HG03457 (cell line): ENCODE measurements around the gene WNT11.

Source experiments
- ATAC-seq: cut with Tn5 transposase; IDR thresholded peaks from one replicate; pipeline ENCODE4 v1.9.1; 2021; ENCODE audit warnings: moderate number of reproducible peaks; ENCODE audit not compliant: unreplicated experiment

WNT11 gene

DNA sequence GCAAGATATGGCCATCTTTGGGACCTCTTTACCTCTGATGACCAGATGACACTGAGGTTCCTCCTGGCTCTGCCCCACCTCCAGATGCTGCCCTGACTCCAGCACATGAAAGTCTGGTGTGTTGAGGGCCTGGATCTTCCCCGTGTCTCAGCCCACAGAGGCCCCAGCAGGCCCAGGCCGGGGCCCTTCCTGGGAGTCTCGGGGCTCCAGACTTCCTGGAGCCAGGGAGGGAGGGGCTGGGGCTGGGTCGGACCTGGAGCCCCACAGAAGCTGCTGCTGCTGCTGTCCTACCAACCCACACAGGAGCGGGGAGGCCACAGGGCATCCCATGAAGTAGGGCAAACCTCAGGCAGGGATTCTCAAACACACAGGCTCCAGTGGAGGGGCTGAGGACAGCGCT lies 32.2 kb upstream of the WNT11 start:
- no peak for ATAC-seq

DNA sequence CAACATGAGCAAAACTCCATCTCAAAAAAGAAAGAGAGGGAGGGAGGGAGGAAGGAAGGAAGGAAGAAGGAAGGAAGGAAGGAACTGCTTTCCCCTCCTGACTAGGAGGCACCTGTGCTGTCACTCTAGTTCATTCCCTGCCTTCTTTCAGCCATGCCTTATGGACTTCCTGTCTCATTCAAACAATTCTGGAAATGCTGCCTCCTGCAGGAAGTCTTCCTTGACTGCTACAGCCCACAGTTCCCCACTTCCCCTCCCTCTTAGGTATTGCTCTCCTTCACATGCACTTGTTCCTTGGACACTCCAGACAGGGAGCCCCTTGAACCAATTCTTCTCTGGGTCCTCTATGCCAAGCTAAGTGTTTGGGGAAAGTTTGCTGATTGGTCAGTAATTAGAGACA lies 31.6 kb upstream of the WNT11 start:
- no peak for ATAC-seq

DNA sequence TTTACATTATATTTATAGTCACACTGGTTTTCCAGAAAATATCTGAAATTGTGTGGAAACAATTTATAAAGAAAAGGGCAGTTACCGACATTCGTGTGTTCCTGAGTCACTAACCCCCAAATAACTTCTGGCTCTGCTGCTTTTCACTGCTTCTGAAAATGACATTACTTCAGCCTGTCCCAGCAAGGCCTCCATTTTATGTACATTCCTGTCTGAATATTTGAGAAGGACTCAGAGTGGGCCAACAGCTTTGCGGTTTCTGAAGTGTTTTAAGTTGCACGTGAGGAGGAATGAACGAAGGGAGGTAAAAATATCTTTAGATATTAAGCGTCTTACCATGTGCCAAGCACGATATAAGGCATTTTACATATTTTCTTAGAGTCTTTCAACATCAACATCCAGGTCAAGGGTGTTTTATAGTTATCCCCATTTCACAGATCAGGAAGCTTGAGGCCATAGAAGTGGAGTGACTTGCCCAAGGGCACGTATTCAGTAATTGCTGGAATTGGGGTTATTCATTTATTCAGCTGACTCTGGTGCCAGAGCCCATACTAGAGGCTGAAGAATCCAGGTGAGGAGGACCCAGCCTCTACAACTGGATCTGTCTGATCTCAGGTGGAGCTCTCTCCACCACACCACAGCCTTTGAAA lies 30.8 kb upstream of the WNT11 start:
- no peak for ATAC-seq

DNA sequence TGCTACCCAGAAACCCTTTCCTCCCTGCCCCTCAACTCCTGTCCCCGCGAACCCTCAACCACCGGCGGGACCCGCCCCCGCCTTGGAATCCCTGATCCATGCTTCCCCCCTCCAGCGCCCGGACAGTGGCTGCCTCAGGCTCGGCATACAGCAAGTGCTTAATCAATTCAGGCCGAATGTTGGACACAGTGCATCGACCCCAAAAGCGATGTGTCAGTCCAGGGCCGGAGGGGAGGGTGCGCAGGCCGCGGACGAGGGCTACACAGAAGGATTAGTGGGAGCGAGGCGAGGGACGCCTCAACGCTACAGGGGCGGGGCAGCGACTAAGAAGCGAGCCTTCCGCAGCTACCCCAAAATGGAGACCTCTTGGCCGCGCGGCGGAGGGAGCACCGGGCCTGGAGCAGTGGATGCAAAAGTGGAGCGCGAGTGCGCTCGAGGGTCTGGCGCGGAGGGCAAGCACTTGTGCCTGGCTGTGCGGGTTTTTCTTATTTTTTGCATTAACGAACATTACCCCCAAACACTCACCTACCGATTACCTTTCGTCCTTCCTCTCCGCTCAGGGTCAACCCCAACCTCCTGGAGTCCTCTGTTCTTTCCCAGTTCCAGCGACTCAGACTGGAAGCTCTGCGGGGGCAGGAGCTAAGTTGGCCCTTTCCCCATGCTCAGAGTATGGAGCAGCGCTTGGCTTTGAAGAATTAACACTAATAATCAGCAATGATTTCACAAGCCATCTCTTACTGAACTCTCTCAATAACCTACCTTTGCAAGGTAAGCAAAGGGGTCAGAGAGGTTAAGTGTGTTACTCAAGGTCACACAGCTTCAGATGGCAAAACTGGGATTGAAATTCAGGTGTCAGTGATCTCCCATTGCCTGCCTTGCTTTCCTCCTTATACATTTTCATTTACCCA lies 30.0 kb upstream of the WNT11 start:
- peak; percentile 16 for ATAC-seq

DNA sequence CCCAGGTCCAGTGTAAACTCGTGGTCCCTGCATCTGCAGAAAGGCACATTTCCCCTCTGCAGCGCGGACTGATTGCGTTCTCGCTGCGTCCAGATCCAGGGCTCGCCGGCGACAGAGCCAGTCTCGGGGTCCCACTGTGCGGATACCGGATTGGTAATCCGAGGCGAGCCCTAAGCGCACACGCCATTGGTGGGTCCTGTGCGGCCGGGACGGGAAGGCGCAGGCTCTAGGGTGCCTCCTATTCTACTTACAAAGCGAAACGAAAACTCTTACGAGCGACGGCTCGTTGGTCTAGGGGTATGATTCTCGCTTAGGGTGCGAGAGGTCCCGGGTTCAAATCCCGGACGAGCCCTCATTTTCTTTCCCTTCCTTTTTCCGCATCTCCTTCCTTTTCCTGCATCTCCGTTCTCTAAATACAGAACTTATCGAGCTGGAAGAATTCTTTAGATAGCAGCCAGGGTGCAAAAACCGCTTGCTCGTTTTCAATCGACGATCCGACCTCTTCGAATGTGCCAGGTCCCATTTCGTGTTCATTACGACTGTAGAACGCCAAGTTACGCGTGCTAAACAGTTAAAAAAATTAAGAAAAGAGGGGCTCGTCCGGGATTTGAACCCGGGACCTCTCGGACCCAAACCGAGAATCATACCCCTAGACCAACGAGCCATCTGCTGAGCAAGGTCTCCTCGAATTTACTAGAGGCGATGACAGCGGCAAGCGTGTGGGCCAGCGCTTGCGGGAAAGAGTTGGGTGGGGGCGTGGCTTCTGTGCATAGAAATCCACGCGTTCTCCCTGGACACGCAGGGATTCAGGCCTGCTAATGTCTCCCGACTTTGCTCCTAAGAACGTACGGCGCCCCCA lies 29.2 kb upstream of the WNT11 start:
- ATAC-seq = peak; percentile 75

DNA sequence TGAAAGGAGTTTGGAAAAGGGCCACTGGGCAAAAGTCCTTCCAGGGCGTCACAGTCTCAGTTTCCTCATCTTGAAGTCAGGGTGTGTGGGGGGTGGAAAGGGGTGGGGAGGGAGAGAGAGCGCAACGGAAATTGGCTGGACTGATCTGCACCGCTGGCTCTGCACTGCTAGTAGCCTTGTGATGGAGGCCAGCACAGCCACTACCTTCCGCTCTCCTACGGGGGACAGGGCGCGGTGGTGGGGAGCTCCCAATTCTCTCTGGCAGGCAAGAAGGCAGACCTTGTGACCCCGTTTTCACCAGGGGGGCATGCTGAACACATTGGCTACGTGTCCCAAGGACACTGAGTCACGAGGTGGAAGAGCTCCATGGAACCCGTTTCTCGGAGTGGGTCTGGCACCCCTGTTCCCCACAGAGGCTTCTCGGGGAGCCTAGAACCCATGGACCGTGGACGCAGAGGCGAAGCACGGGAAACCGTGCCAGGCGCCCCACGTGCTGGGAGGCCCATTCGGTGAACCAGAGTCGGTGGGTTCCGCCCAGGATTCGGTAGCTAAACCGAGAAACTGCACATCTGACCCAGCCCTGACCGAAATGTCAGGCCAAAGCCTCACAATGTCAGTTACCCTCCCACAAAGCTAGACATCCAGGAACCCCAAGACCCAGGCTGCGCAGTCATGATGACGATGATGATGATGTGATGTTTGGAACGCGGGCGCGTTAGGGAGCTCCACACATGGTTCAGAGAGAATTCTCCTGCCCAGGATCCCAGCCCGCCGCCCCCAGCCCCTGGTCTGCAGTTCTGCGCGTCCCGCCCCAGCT lies 28.3 kb upstream of the WNT11 start:
- no peak for ATAC-seq

DNA sequence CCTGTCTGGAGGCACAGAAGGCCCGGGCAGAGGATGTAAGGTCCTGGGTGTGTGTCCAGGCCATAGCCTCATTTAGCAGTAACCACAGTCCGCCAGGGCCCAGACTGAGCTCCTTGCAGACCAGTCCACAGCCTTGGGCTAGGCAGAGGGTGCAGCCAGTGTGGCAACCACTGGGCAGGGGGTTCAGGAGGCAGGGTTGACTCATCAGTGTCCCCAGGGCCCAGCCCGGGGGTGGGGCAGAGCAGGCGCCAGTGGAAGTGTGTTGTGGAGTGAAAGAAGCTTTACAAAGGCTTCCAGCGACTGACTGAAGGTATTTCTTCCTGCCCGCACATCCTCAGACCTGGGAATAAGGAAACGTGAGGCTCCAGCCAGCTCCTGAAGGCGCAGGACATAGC lies 27.7 kb upstream of the WNT11 start:
- ATAC-seq = no peak

DNA sequence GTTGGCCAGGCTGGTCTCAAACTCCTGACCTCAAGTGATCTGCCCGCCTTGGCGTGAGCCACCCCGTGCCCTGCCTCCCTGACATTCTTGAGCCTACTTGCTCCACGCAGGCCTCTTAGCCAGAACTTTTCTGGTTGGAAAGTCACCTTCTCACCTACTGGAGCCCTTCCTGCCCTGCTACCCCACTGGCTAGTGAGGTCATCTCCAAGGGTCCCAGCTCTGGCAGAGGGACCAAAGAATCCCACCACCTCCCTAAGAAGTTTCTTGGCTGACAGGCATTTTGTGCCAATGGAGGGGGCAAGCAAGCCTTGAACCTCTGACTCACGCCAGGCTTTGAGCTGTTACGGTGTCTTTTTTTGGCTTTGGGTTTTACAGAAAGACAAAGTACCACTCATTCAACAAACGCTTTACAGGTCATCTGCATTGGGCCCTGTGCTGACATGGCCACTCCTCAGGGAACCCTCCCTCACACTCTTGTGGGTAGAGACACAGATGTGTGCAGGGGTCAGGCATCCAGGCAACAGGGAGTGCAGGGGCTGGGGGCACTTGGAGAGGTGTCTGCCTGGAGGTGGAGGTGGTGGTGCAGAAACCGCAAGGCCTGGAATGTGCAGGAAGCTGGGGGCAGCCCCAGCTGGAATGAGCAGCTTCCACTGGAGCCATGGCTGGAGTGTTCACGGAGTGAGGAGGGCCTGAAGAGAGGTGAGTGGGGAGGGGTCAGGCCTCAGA lies 27.1 kb upstream of the WNT11 start:
- ATAC-seq = no peak

DNA sequence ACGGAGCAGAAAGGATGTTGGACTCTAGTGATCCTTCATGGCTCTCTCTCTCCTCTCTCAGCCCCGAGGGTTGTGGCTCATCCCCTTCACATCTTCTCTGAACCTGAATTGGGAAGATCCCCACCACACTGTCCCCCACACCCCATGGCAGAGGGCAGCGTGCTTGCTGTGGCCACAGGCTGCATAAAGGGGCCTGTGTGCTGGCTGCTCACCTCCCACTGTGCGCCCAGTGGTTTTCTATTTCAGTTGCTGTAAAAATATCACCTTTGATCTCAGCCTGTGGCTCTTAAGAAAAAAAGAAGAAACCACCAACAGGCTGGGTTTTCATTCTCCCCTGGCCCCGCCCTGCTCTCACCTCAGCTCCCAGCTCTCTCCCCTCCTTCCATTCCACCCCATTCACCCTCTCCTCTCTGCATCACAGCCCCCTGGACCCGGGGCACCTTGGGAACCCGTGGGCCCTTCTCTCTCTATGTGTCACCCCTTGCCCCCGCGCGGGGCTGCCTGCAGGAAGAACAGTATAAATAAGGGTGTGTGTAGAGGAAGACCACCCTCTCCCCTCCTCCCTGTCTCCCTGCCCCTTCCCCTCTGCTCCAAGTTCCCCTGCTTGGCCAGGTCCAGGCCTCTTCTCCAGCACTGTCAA lies 25.8 kb upstream of the WNT11 start:
- no peak for ATAC-seq

DNA sequence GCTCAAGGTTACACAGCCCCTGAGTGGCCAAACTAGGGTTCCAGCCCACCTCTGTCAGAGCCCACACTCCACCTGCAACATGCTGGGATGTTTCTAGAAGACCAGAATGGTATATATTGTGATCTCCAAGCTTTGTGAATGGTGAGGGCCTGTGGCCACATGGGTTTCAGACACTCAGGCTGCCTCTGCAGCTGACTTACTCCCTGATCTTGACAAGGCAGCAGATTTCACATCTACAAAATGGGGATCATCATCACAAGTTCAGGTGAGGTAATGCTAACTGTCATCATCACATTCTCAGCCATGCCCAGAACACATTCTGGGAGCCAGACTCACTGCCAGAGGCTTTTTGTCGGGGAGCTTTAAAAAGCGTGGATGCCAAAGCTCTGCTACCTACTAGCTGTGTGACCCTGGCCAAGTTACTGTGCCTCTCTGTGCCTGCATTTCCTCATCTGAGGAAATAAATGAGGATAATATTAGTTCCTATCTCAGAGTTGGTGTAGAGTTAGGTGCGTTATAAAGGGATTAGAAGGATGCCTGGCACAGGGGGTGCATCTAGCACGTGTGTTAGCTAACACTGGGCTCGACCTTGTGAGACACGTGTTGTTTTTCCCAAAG lies 24.9 kb upstream of the WNT11 start:
- ATAC-seq = no peak

DNA sequence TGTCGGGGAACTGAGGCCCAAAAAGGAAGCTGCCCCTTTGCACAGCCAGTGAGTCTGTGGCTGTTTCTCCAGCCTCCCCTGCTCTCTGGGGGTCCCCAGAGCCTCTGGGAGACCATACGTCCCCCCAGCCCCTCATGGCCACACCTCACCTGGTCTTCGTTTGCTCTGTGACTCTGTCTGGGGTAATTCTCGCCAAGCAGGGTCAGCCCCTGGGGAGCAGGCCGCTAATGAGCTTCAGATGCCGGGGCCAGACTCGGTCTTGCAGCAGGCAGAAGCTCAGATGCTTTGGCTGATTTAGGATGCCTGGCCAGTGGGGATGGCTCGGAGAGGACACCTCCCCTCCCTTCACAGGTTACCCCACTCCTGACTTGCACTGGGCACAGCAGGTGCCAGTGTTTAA lies 24.1 kb upstream of the WNT11 start:
- ATAC-seq = no peak

DNA sequence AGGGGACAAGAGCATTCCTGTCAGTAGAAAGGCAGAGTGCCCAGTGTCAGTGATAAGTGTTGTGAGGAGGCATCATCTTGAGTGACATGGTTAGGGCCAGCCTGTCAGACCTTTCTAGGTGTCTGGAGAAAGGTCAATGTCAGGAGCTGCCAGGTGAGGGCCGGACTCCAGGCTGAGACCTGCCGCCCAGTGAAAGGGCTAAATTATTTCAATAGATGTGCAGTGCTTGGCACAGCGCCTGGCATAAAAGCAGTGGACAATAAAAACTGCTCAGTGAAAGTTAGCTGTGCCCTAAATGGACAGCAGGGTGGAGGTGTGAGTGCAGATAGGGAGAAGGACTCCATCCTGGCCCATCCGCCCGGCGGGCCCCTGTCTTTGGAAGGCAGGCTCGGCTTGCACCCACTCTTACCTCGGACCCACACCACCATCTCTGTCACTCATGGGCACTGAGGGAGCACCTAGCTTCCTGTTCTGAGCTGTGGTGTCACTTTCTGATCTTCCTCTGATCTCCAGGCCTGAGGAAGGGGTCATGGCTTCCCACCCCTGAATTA lies 23.5 kb upstream of the WNT11 start:
- no peak for ATAC-seq

DNA sequence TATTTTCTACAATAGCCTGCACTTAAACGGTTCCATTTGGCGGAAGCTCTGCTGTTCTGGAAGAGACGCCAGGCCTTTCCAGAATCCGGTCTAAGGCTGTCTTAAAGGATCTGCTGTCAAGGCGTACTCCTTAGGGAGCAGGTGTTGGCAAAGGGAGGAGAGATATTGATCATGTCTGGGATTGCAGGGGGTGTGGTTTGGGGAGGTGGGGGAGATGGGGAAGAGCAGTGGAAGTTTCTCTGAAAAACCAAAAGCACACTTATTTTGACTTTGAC lies 22.5 kb upstream of the WNT11 start:
- ATAC-seq = no peak

DNA sequence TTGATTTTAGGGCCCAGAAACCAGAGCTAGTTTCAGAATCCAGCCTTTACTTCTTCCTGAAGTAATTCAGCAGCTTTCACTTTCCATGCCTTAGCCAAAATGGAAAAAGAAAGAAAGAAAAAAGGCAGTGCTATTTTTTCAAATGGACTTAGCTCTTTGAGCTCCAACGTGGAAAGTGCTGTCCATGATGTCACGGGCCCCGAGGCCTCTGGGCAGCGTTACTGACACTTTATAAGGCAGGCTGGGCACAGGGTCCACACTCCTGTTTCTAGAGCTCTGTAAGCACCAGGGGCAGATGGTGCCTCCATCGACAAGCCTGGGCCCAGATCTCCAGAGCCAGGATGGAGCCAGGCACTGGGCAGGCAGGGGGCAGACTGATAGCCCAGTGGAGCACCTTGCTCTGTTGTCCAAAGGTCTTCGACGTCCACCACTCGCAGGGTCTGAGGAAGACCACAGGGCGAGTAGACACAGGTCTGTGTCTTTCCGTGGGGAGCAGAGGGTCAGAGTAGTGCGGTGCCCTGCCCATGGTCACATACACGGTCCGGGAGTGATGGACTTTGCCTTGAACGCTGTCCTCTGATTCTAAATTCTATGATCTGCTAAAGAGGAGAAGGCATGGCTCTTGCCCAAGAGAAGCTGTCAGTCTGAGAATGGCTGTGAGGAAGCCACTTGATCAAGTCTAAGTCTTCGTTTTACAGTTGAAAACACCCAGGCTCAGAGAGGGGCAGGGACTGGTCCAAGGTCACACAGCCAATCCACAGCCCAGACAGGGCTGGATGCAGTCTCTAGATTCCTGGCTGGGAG lies 22.0 kb upstream of the WNT11 start:
- ATAC-seq = no peak

DNA sequence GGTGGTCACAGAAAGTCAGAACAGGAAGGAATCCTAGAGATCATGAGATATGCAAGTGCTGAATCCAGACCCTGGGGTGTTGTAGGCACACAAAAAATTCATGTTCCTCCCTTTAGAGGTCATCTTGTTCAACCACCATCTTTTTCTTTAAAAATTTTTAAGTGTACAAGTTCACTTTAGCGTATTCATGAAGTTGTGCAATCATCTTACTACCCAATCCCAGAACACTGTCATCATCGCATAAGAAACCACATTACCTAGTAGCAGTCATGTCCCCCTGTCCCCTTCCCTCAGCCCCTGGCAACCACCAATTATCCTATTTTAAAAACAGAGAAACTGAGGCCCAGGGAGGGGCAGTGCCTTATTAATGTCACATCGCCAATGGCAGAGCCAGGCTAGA lies 20.3 kb upstream of the WNT11 start:
- no peak for ATAC-seq

DNA sequence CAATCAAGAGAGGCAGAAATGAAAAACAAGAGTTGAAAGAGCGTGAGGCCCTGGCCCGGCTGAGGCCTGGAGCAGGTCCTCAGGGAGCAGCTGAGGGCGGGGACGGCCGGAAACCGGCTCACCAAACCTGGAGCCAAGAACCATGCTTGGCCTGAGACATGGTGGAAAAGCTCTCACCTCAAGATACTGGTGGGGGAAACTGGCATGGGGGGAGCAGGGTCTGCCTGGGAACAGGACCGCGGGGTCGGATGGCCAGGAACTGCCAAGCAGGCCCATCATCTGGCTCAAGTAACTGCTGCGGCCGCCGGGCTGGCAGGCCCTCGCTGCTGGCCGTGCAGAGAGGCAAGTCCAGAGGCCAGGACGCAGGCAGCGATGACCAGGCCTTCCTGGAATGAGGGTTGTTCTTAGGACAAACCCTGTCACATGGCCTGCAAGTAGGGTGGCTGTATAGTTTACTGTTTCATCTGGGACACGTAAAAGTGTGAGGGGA lies 18.9 kb upstream of the WNT11 start:
- no peak for ATAC-seq

DNA sequence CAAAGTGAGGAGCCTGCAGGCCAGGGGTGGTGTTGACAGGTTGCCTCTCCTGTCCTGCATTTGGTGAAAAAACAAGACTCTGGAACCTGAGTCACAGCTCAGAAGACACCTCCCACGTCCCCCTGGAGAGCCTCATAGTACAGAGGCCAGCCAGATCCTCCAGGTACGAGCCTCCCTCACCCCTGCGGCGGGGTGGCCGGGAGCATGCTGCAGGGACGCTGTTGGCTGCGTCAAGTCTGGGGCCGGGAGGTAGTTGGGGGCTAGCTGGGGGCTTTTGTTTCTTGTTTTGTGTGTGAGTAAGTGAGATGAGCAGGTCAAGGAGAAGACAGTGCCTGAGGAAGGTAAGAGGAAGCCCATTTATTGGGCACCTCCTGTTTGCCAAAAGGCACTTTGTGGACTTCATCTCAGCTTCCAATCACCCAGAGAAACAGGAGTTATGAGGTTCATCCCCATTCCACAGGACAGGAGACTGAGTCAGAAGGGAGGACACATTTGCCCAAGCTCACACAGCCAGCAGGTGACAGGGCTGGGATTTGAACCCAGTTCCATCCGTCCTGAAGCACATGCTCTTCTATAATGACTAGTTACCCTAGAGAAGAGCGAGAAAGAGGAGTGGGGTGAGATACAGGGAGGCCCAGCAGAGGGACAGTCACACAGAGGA lies 18.3 kb upstream of the WNT11 start:
- ATAC-seq = no peak

DNA sequence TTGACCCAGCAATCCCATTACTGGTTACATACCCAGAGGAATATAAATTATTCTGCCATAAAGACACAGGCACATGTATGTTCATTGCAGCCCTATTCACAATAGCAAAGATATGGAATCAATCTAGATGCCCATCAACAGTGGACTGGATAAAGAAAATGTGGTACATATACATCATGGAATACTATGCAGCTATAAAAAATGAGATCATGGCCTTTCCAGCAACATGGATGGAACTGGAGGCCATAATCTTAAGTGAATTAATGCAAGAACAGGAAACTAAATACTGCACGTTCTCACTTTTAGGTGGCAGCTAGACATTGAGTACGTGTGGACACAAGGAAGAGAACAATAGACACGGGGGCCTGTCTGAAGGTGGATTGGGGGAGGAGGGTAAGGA lies 15.1 kb upstream of the WNT11 start:
- ATAC-seq = no peak
